H1 (cell line): Measurements from ENCODE around the gene BSG. TPM values are rescaled to one million over a fixed set of nuclear protein-coding genes. Genes with fewer than 3 reads are reported as not detected.

Experiments
- RXRA ChIP-seq: IDR thresholded peaks from 2 replicates; pipeline ENCODE4 v1.6.1; 2011; ENCODE audit warnings: low read depth, mild to moderate bottlenecking, low read length, moderate library complexity; ENCODE audit not compliant: insufficient read depth
- SAP30 ChIP-seq: fragments of 300-600 bp; sonication (generic); IDR thresholded peaks from 2 replicates; pipeline ENCODE4 v1.7.1; 2012; ENCODE audit warnings: low read length, moderate library complexity, mild to moderate bottlenecking, inconsistent platforms; ENCODE audit not compliant: insufficient read depth, insufficient replicate concordance
- polyA plus RNA-seq, 7 experiments: library from polyadenylated mRNA; depleted of rRNA in 3 of 7; stranded (reverse) in 5 of 7; unstranded in 2 of 7; fragments of >200 nt in 5 of 7; fragments of 200-250 nt in 2 of 7; gene quantifications; 1 replicate in 5 of 7; 2 replicates in 1 of 7; 4 replicates in 1 of 7; pipeline versions ENCODE4 v1.2.1 to v1.2.3, GENCODE V29; 2011 to 2013; ENCODE audit warnings: missing spikeins in 2 of 7, mixed read lengths in 2 of 7
- total RNA-seq: library from RNA; stranded (reverse); fragmentation: NEBNext Ultra II Directional; extraction: Animal tissue kit (Norgen Biotek cat#: 25700); gene quantifications from 2 replicates; pipeline ENCODE4 v1.2.1, GENCODE V29; 2021

BSG gene
- total and polyA plus RNA-seq, 2 of the 8 experiments (the other 6 are each of a cell fraction or from before 2014, with no cell fraction given) = 726 to 1,055 TPM

- TF ChIP-seq RXRA (no peak), SAP30 (no peak)
- TF ChIP-seq, all 59 proteins: peak for 0
Observed at GRCh38 chr19:618247-618619, 45.8 kb downstream of the BSG start (continued).
